SU-DHL-6 (cell line): ENCODE data around the gene EDIL3.

ENCODE experiments used
- H2AFZ ChIP-seq: fragments of 200-600 bp; sonication (generic); 2 replicates; pipeline ENCODE4 v1.6.1; 2014; ENCODE audit warnings: low read depth, mild to moderate bottlenecking, moderate library complexity, mixed read lengths, antibody characterized with exemption, low read length; ENCODE audit not compliant: severe bottlenecking
- H3F3A ChIP-seq: fragments of 200-600 bp; shearing (Covaris generic); 2 replicates; pipeline ENCODE4 v1.6.0; 2016; ENCODE audit warnings: antibody characterized with exemption, mild to moderate bottlenecking; ENCODE audit not compliant: insufficient read depth
- H3K27ac ChIP-seq: fragments of 200-600 bp; sonication (generic); 2 replicates; pipeline ENCODE4 v1.5.1; 2016; ENCODE audit warnings: low read depth, mild to moderate bottlenecking, low read length, moderate library complexity, mixed read lengths
- H3K27me3 ChIP-seq: fragments of 200-600 bp; sonication (generic), shearing (Covaris generic); 2 replicates; pipeline ENCODE4 v1.6.0; 2014; ENCODE audit warnings: mild to moderate bottlenecking, low read length
- H3K36me3 ChIP-seq: fragments of 200-600 bp; sonication (generic); 2 replicates; pipeline ENCODE4 v1.6.1; 2014; ENCODE audit warnings: mild to moderate bottlenecking, low read length, mixed read lengths
- H3K4me2 ChIP-seq: fragments of 300-600, 200-600 bp; shearing (Covaris generic), sonication (generic); 2 replicates; pipeline ENCODE4 v1.6.0; 2014; ENCODE audit warnings: low read length, low read depth, mild to moderate bottlenecking; ENCODE audit not compliant: poor library complexity, severe bottlenecking
- H3K4me3 ChIP-seq: fragments of 200-600 bp; sonication (generic); 2 replicates; pipeline ENCODE4 v1.5.1; 2014; ENCODE audit warnings: antibody characterized with exemption, low read length, mild to moderate bottlenecking, mixed read lengths; ENCODE audit not compliant: insufficient read depth, poor library complexity, severe bottlenecking
- H3K79me2 ChIP-seq: fragments of 200-600 bp; sonication (generic); 2 replicates; pipeline ENCODE4 v1.6.1; 2014; ENCODE audit warnings: mild to moderate bottlenecking, low read length, moderate library complexity; ENCODE audit not compliant: insufficient read depth
- H3K9ac ChIP-seq: fragments of 200-600 bp; sonication (generic); 2 replicates; pipeline ENCODE4 v1.7.0; 2014; ENCODE audit warnings: mild to moderate bottlenecking, low read length
- H3K9me2 ChIP-seq: fragments of 200-600 bp; sonication (generic); replicated peaks from 2 replicates; pipeline ENCODE4 v1.6.1; 2014; ENCODE audit warnings: low read length; ENCODE audit not compliant: insufficient read depth
- H3K9me3 ChIP-seq: fragments of 200-600 bp; sonication (generic); 2 replicates; pipeline ENCODE4 v1.6.1; 2014; ENCODE audit warnings: low read length, mixed read lengths; ENCODE audit not compliant: insufficient read depth
- H4K20me1 ChIP-seq: fragments of 200-600 bp; sonication (generic); 2 replicates; pipeline ENCODE4 v1.6.1; 2014; ENCODE audit warnings: low read depth, mild to moderate bottlenecking, antibody characterized with exemption, low read length, moderate library complexity, mixed read lengths
- EZH2phosphoT487 ChIP-seq: fragments of 200-600 bp; sonication (generic), shearing (Covaris generic); conservative IDR thresholded peaks from 2 replicates; pipeline ENCODE4 v1.6.1; 2018; ENCODE audit warnings: mild to moderate bottlenecking, antibody characterized with exemption, low read length, moderate library complexity, mixed read lengths
- TF ChIP-seq, protein P1 (sequence below): fragments of 200-600 bp; sonication (generic); IDR thresholded peaks from one replicate; pipeline ENCODE4 v1.5.1; 2017; ENCODE audit warnings: antibody characterized with exemption, mild to moderate bottlenecking, low read length, moderate library complexity; ENCODE audit not compliant: insufficient read depth, poor library complexity, severe bottlenecking

The EDIL3 gene

GRCh38 chr5:84227236-84227635, 157.4 kb downstream of the EDIL3 start:
- Histone ChIP-seq H3K27me3 (no peaks in the 10 kb centered on the region), H3K27ac (no peak overlapping the region), H3F3A (no peaks in the 10 kb centered on the region), H3K9me3 (no peaks in the 10 kb centered on the region), H3K9me2 (no peaks in the 10 kb centered on the region), H3K36me3 (no peaks in the 10 kb centered on the region), H3K4me3 (no peak overlapping the region), H4K20me1 (no peaks in the 10 kb centered on the region), H2AFZ (no peak overlapping the region), H3K9ac (no peak overlapping the region), H3K4me2 (no peak overlapping the region), H3K79me2 (no peaks in the 10 kb centered on the region)
- no peak for TF ChIP-seq EZH2phosphoT487
- TF ChIP-seq, protein P1, sequence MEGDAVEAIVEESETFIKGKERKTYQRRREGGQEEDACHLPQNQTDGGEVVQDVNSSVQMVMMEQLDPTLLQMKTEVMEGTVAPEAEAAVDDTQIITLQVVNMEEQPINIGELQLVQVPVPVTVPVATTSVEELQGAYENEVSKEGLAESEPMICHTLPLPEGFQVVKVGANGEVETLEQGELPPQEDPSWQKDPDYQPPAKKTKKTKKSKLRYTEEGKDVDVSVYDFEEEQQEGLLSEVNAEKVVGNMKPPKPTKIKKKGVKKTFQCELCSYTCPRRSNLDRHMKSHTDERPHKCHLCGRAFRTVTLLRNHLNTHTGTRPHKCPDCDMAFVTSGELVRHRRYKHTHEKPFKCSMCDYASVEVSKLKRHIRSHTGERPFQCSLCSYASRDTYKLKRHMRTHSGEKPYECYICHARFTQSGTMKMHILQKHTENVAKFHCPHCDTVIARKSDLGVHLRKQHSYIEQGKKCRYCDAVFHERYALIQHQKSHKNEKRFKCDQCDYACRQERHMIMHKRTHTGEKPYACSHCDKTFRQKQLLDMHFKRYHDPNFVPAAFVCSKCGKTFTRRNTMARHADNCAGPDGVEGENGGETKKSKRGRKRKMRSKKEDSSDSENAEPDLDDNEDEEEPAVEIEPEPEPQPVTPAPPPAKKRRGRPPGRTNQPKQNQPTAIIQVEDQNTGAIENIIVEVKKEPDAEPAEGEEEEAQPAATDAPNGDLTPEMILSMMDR, result no peak

GRCh38 chr5:84218546-84218945, 166.1 kb downstream of the EDIL3 start:
- H3K79me2 ChIP-seq, result no peaks in the 10 kb centered on the region
- no peaks in the 10 kb centered on the region for H4K20me1 ChIP-seq
- H3K9me2 ChIP-seq, result no peaks in the 10 kb centered on the region
- H2AFZ ChIP-seq, result no peak overlapping the region
- no peaks in the 10 kb centered on the region for H3K9me3 ChIP-seq
- no peak overlapping the region for H3K4me3 ChIP-seq
- H3F3A ChIP-seq, result no peaks in the 10 kb centered on the region
- H3K36me3 ChIP-seq, result no peaks in the 10 kb centered on the region
- no peak for TF ChIP-seq EZH2phosphoT487
- TF ChIP-seq, protein P1, result no peak
- no peaks in the 10 kb centered on the region for H3K27me3 ChIP-seq
- no peak overlapping the region for H3K9ac ChIP-seq
- no peak overlapping the region for H3K4me2 ChIP-seq
- no peak overlapping the region for H3K27ac ChIP-seq

DNA sequence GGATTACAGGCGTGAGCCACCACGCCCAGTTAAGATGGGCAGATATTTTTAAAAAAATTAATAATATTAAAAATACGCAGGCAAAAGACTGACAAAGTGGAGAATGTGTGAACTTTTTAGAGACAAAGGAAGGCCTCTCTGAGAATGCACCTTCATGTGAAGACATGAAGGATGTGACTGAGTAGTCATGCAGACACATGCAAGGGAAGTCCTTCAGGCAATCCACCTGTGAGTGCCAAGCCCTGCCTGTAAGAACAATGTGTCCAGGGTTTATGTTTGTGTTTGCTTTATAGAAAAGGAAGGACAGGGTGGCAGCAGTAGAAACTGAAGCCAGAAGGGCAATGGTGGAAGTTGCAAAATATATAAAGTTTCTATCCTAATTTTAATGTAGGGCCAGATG, 169.2 kb downstream of the EDIL3 start:
- Histone ChIP-seq H3K9ac (no peak overlapping the region), H3K79me2 (no peaks in the 10 kb centered on the region), H3K9me3 (no peaks in the 10 kb centered on the region), H3K27me3 (no peaks in the 10 kb centered on the region), H3K4me2 (no peak overlapping the region), H2AFZ (no peak overlapping the region), H3K27ac (no peak overlapping the region), H3K4me3 (no peak overlapping the region), H3K9me2 (no peaks in the 10 kb centered on the region), H4K20me1 (no peaks in the 10 kb centered on the region), H3K36me3 (no peaks in the 10 kb centered on the region), H3F3A (no peaks in the 10 kb centered on the region)
- TF ChIP-seq, protein P1, result no peak
- TF ChIP-seq EZH2phosphoT487, result no peak

DNA sequence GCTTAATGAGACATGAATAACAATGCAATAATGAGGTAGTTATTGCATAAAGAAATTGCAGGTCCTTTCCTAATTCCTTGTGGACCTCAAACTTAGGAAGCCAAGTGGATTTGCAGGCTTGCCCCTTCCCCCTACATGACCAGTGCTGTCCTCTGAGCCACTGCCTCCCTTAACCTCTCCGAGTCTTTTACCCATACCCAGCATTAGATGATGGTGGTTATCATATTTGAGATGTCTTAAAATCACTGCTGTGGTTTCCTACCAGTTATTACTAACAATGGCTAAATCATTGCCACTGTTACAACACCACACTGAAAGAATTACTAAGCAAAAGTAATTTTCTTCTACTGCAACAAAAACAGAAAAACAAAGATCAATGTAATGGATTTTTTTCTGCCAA, 170.8 kb downstream of the EDIL3 start:
- no peak for TF ChIP-seq EZH2phosphoT487
- TF ChIP-seq, protein P1, result no peak
- Histone ChIP-seq H3K27ac (no peak overlapping the region), H3K36me3 (no peaks in the 10 kb centered on the region), H3K4me2 (no peak overlapping the region), H3K4me3 (no peak overlapping the region), H3K9me3 (no peaks in the 10 kb centered on the region), H3K9me2 (no peaks in the 10 kb centered on the region), H4K20me1 (no peaks in the 10 kb centered on the region), H2AFZ (no peak overlapping the region), H3K79me2 (no peaks in the 10 kb centered on the region), H3F3A (no peaks in the 10 kb centered on the region), H3K27me3 (no peaks in the 10 kb centered on the region), H3K9ac (no peak overlapping the region)
